Muscle of leg (tissue), 11 donors: ENCODE data around the gene SLAIN2. TPM values are rescaled to one million over a fixed set of nuclear protein-coding genes. Genes with fewer than 3 reads are reported as not detected.

Experiments used
- DNase-seq: peaks from one replicate; pipeline ENCODE4 v3.0.0; 2013
- H3K27ac ChIP-seq: one replicate; pipeline ENCODE4 v1.5.1; 2013; ENCODE audit warnings: mild to moderate bottlenecking, low read length, control low read depth
- H3K27me3 ChIP-seq: one replicate; pipeline ENCODE4 v1.6.1; 2013; ENCODE audit warnings: low read length; ENCODE audit not compliant: control insufficient read depth, insufficient read depth
- H3K36me3 ChIP-seq: one replicate; pipeline ENCODE4 v1.6.1; 2013; ENCODE audit warnings: low read length; ENCODE audit not compliant: control insufficient read depth, insufficient read depth
- H3K4me1 ChIP-seq: one replicate; pipeline ENCODE4 v1.6.1; 2013; ENCODE audit warnings: low read length; ENCODE audit not compliant: control insufficient read depth, insufficient read depth
- H3K4me3 ChIP-seq: one replicate; pipeline ENCODE4 v1.5.1; 2013; ENCODE audit warnings: low read length, control low read depth
- H3K9me3 ChIP-seq: replicated peaks from 2 replicates; pipeline ENCODE4 v1.6.1; 2013; ENCODE audit warnings: low read depth, low read length; ENCODE audit not compliant: control insufficient read depth
- WGBS: methylation state at CpG from one replicate; pipeline ENCODE4 v1.1.5; 2013; ENCODE audit warnings: missing lambda C conversion rate; ENCODE audit not compliant: insufficient coverage; 5-methylcytosine and 5-hydroxymethylcytosine counted together
- polyA plus RNA-seq, 8 donors: library from polyadenylated mRNA; unstranded; fragments of 120-200 nt; gene quantifications; one replicate each; pipeline versions ENCODE4 v1.2.1 to v1.2.3, GENCODE V29; 2013; ENCODE audit warnings: inconsistent platforms in 1 of 8, low replicate concordance in 1 of 8; ENCODE audit not compliant: insufficient read length in 8 of 8, insufficient read depth in 1 of 8
- total RNA-seq: library from RNA; stranded (reverse); fragments of 120-200 nt; gene quantifications from one replicate; pipeline ENCODE4 v1.2.4, GENCODE V29; 2013

Gene SLAIN2
- total and polyA plus RNA-seq, 9 donors = 24.1 to 58.6 (median 47.9) TPM

- H3K27me3 ChIP-seq = no peaks in the 10 kb centered on the region
- no peak overlapping the region for H3K27ac ChIP-seq
- WGBS = no CpG with 5 or more reads among the region's 2 CpGs
- no peaks in the 10 kb centered on the region for H3K4me1 ChIP-seq
- H3K36me3 ChIP-seq = peaks cover 17% of the 10 kb centered on the region
- peak; percentile 81 for DNase-seq
- no peak overlapping the region for H3K4me3 ChIP-seq
- H3K9me3 ChIP-seq = no peaks in the 10 kb centered on the region
Observed at GRCh38 chr4:48388525-48389154, 47.3 kb downstream of the SLAIN2 start.

GRCh38 chr4:48396043-48396442 is 54.7 kb downstream of the SLAIN2 start:
- H3K4me3 ChIP-seq = no peak overlapping the region
- no CpG with 5 or more reads among the region's 1 CpG for WGBS
- no peaks in the 10 kb centered on the region for H3K9me3 ChIP-seq
- no peaks in the 10 kb centered on the region for H3K4me1 ChIP-seq
- DNase-seq = no peak
- H3K27ac ChIP-seq = no peak overlapping the region
- no peaks in the 10 kb centered on the region for H3K27me3 ChIP-seq
- H3K36me3 ChIP-seq = peaks cover 17% of the 10 kb centered on the region

- no CpG with 5 or more reads among the region's 6 CpGs for WGBS
- Histone ChIP-seq H3K9me3 (no peaks in the 10 kb centered on the region), H3K27me3 (no peaks in the 10 kb centered on the region), H3K4me1 (no peaks in the 10 kb centered on the region), H3K27ac (no peak overlapping the region), H3K36me3 (peaks cover 20% of the 10 kb centered on the region), H3K4me3 (no peak overlapping the region)
- no peak for DNase-seq
Observed at GRCh38 chr4:48400416-48400815, 59.1 kb downstream of the SLAIN2 start.

GRCh38 chr4:48403358-48403757 is 62.0 kb downstream of the SLAIN2 start:
- H3K27ac ChIP-seq = no peak overlapping the region
- H3K27me3 ChIP-seq = no peaks in the 10 kb centered on the region
- WGBS = 85% methylated on average over 3 of the region's 5 CpGs
- H3K9me3 ChIP-seq = no peaks in the 10 kb centered on the region
- DNase-seq = no peak
- H3K4me3 ChIP-seq = no peak overlapping the region
- no peaks in the 10 kb centered on the region for H3K4me1 ChIP-seq
- peaks cover 10% of the 10 kb centered on the region for H3K36me3 ChIP-seq

- no peak overlapping the region for H3K27ac ChIP-seq
- H3K9me3 ChIP-seq = no peaks in the 10 kb centered on the region
- no peaks in the 10 kb centered on the region for H3K27me3 ChIP-seq
- 97% methylated on average over 8 of the region's 9 CpGs for WGBS
- peaks cover 10% of the 10 kb centered on the region for H3K36me3 ChIP-seq
- no peak overlapping the region for H3K4me3 ChIP-seq
- no peaks in the 10 kb centered on the region for H3K4me1 ChIP-seq
- DNase-seq = no peak
Observed at GRCh38 chr4:48403779-48404178, 62.5 kb downstream of the SLAIN2 start.

GRCh38 chr4:48405924-48406323 is 64.6 kb downstream of the SLAIN2 start:
- H3K4me1 ChIP-seq = no peaks in the 10 kb centered on the region
- no peak overlapping the region for H3K4me3 ChIP-seq
- H3K27me3 ChIP-seq = no peaks in the 10 kb centered on the region
- no peak for DNase-seq
- no peak overlapping the region for H3K27ac ChIP-seq
- no peaks in the 10 kb centered on the region for H3K9me3 ChIP-seq
- WGBS = 100% methylated on average over 1 of the region's 3 CpGs
- peaks cover 17% of the 10 kb centered on the region for H3K36me3 ChIP-seq

- DNase-seq = no peak
- no peak overlapping the region for H3K4me3 ChIP-seq
- no peaks in the 10 kb centered on the region for H3K27me3 ChIP-seq
- WGBS = 100% methylated on average over 2 of the region's 4 CpGs
- H3K9me3 ChIP-seq = no peaks in the 10 kb centered on the region
- H3K27ac ChIP-seq = no peak overlapping the region
- no peaks in the 10 kb centered on the region for H3K4me1 ChIP-seq
- H3K36me3 ChIP-seq = peaks cover 9% of the 10 kb centered on the region
Observed at GRCh38 chr4:48409203-48409602, 67.9 kb downstream of the SLAIN2 start.

GRCh38 chr4:48410812-48411211 is 69.5 kb downstream of the SLAIN2 start:
- DNase-seq = no peak
- Histone ChIP-seq H3K4me3 (no peak overlapping the region), H3K4me1 (no peaks in the 10 kb centered on the region), H3K27ac (no peak overlapping the region), H3K36me3 (peaks cover 9% of the 10 kb centered on the region), H3K9me3 (no peaks in the 10 kb centered on the region), H3K27me3 (no peaks in the 10 kb centered on the region)
- WGBS = 94% methylated on average over 2 of the region's 7 CpGs

- Histone ChIP-seq H3K36me3 (peaks cover 15% of the 10 kb centered on the region), H3K27me3 (no peaks in the 10 kb centered on the region), H3K9me3 (no peaks in the 10 kb centered on the region), H3K4me3 (no peak overlapping the region), H3K27ac (no peak overlapping the region), H3K4me1 (no peaks in the 10 kb centered on the region)
- DNase-seq = no peak
- 88% methylated on average over 4 of the region's 6 CpGs for WGBS
Observed at GRCh38 chr4:48420144-48420543, 78.8 kb downstream of the SLAIN2 start.

- Histone ChIP-seq H3K4me3 (no peak overlapping the region), H3K36me3 (peaks cover 15% of the 10 kb centered on the region), H3K9me3 (no peaks in the 10 kb centered on the region), H3K27ac (no peak overlapping the region), H3K27me3 (no peaks in the 10 kb centered on the region), H3K4me1 (no peaks in the 10 kb centered on the region)
- no CpG with 5 or more reads among the region's 2 CpGs for WGBS
- no peak for DNase-seq
Observed at GRCh38 chr4:48421101-48421500, 79.8 kb downstream of the SLAIN2 start.

GRCh38 chr4:48428926-48429325 is 87.6 kb downstream of the SLAIN2 start:
- Histone ChIP-seq H3K36me3 (peaks cover 6% of the 10 kb centered on the region), H3K27ac (no peak overlapping the region), H3K4me3 (no peak overlapping the region), H3K9me3 (no peaks in the 10 kb centered on the region), H3K4me1 (no peaks in the 10 kb centered on the region), H3K27me3 (no peaks in the 10 kb centered on the region)
- no CpG with 5 or more reads among the region's 2 CpGs for WGBS
- DNase-seq = no peak
